Calu3 (cell line): ENCODE measurements around the gene ATG16L1. TPM values are rescaled to one million over a fixed set of nuclear protein-coding genes. Genes with fewer than 3 reads are reported as not detected.

Source experiments
- BruUV-seq: library from RNA; stranded (reverse); fragments of 400-500 nt; replicated peaks from 2 replicates; lab custom pipeline; 2021; lab: Mats Ljungman, UMichigan
- CTCF ChIA-PET: fragments of 300-600 bp; sonication (Branson Sonifier 250); formaldehyde crosslinking; loops from one replicate; lab custom pipeline; 2022; ENCODE audit warnings: antibody characterized with exemption; lab: Charles Lee
- DNase-seq: peaks from one replicate; pipeline ENCODE4 v3.0.0; 2022
- H3K27ac Mint-ChIP-seq: one replicate; pipeline ENCODE4 v1.8.0; 2022; ENCODE audit warnings: mixed read lengths; ENCODE audit not compliant: unreplicated experiment
- H3K27me3 Mint-ChIP-seq: one replicate; pipeline ENCODE4 v1.8.0; 2022; ENCODE audit warnings: mixed read lengths; ENCODE audit not compliant: unreplicated experiment
- H3K36me3 Mint-ChIP-seq: one replicate; pipeline ENCODE4 v1.8.0; 2022; ENCODE audit warnings: mild to moderate bottlenecking, moderate library complexity, mixed read lengths; ENCODE audit not compliant: insufficient read depth, unreplicated experiment
- H3K4me1 Mint-ChIP-seq: one replicate; pipeline ENCODE4 v1.8.0; 2022; ENCODE audit warnings: mild to moderate bottlenecking, low read depth, mixed read lengths; ENCODE audit not compliant: unreplicated experiment
- H3K4me3 Mint-ChIP-seq: one replicate; pipeline ENCODE4 v1.8.0; 2022; ENCODE audit warnings: mild to moderate bottlenecking, low read depth, moderate library complexity, mixed read lengths; ENCODE audit not compliant: unreplicated experiment
- H3K9me3 Mint-ChIP-seq: one replicate; pipeline ENCODE4 v1.8.0; 2022; ENCODE audit warnings: low read depth, mixed read lengths; ENCODE audit not compliant: unreplicated experiment
- CTCF ChIP-seq: fragments of 200-600 bp; IDR thresholded peaks from one replicate; pipeline ENCODE4 v1.8.0; 2022; ENCODE audit warnings: antibody characterized with exemption; ENCODE audit not compliant: unreplicated experiment
- intact Hi-C: fragments of 100-400 bp; cut with micrococcal nuclease; formaldehyde crosslinking; loops from one replicate; pipeline ENCODE4 v1.10.0; 2022; ENCODE audit not compliant: unreplicated experiment
- total RNA-seq: library from RNA; stranded (reverse); gene quantifications from 2 replicates; pipeline ENCODE4 v1.2.3, GENCODE V29; 2022

ATG16L1 gene
- total RNA-seq, 1 experiment from 2014 or later = 45.0 TPM

GRCh38 chr2:233280114-233280693, 28.7 kb downstream of the ATG16L1 start:
- Mint-ChIP-seq H3K9me3 (no peaks in the 10 kb centered on the region), H3K4me3 (no peak overlapping the region), H3K27me3 (no peaks in the 10 kb centered on the region), H3K27ac (no peak overlapping the region), H3K4me1 (no peaks in the 10 kb centered on the region), H3K36me3 (peaks cover 67% of the 10 kb centered on the region)
- DNase-seq = no peak
- intact Hi-C loops = no loop called here
- no peak for TF ChIP-seq CTCF
- no TSS peak for BruUV-seq
- CTCF ChIA-PET = no interaction called here

DNA sequence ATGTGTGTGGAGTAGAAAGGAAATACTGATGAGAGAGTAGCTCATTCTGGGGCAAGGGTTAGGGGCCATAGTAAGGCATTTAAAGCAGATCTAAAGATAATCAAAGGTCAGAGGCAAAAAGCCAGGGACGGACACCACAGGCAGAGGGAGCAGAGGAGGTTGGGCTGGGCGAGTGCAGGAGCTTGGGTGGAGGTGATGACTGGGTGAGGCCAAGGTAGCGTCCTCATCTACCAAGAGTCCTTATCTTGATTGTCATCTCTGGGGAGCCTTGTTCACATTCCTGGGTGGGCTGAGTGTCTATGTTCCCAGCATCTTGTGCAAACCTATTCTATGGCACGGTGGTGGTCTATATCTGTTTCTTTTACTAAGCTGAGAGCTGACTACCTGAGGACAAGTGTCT, 30.1 kb downstream of the ATG16L1 start:
- Mint-ChIP-seq H3K4me3 (no peak overlapping the region), H3K27ac (no peak overlapping the region), H3K4me1 (no peaks in the 10 kb centered on the region), H3K9me3 (no peaks in the 10 kb centered on the region), H3K36me3 (peaks cover 60% of the 10 kb centered on the region), H3K27me3 (no peaks in the 10 kb centered on the region)
- no peak for DNase-seq
- CTCF ChIA-PET = no interaction called here
- TF ChIP-seq CTCF = no peak
- BruUV-seq = no TSS peak
- intact Hi-C loops = no loop called here

DNA sequence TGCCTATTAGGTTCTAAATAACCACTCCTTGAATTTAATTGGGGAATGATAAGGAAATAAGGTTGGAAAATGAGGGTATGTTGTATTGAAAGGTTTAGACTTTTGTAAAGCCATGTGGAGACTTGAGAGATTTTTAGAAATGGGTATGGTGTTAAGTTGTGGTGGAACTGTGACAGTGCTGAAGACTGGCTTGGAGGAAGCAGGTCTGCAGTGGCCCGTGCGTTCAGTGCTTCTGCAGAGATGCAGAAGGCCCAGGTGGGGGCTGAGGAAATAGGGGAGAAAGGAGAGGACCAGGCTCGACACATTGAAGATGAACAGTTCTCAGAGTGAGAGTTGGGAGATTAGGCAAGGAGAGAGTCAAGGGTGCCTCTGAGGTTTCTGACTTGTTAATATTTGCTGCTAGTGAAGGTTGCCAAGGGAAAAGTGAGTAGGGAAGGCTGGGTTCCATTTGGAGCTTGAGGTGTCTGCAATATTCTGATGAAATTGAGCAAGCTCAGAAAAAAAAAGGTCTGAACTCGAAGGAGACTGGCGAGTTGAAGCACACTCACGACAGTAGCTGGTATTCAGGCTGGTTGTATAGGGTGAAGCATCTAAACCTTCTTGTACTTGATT, 30.6 kb downstream of the ATG16L1 start:
- DNase-seq = no peak
- no TSS peak for BruUV-seq
- Mint-ChIP-seq H3K27ac (no peak overlapping the region), H3K36me3 (peaks cover 60% of the 10 kb centered on the region), H3K4me1 (no peaks in the 10 kb centered on the region), H3K4me3 (no peak overlapping the region), H3K9me3 (no peaks in the 10 kb centered on the region), H3K27me3 (no peaks in the 10 kb centered on the region)
- no peak for TF ChIP-seq CTCF
- intact Hi-C loops = no loop called here
- CTCF ChIA-PET = no interaction called here

DNA sequence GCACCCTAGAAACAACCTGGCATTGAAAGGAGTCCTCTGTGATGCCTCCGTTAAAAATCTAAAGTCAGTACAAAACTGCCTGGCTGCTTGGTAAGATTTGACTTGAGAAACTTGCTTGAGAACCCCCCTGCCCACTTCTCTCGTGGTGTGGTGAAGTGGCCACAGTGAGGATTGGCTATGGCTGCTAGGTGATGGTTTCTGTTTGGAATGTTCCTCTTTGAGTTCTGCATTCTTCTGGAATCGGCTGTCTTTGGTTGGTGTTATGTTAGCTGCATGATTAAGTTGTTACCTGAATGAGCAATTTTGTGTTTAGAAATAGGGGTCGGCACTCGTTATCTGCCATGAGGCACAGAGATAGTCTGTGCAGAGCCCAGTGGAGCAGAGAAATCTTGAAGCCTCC, 34.4 kb downstream of the ATG16L1 start:
- H3K4me3 Mint-ChIP-seq = no peak overlapping the region
- H3K27ac Mint-ChIP-seq = no peak overlapping the region
- CTCF ChIA-PET = interaction anchor here (0.7 kb wide), 1 partner anchor 429 kb away, joined by 5 read pairs; no protein-coding TSS in a partner anchor
- H3K9me3 Mint-ChIP-seq = no peaks in the 10 kb centered on the region
- peaks cover 53% of the 10 kb centered on the region for H3K36me3 Mint-ChIP-seq
- no peak for DNase-seq
- no peak for TF ChIP-seq CTCF
- H3K4me1 Mint-ChIP-seq = no peaks in the 10 kb centered on the region
- no peaks in the 10 kb centered on the region for H3K27me3 Mint-ChIP-seq
- BruUV-seq = no TSS peak
- intact Hi-C loops = no loop called here
